Activated T-cell treated with anti-CD3 and anti-CD28 coated beads, Interleukin-2, amount 50 U/mL, for 1 hour (primary cell): ENCODE measurements around the gene ZNF335.
"Not testable (repeated sequence)": the region's sequence is repeated elsewhere in the genome, so short reads cannot be mapped to it uniquely, and the experiment has no call there.

Experiments
- DNase-seq: peaks from one replicate; pipeline ENCODE4 v3.0.0-alpha.2; 2020

Gene ZNF335

GRCh38 chr20:45908084-45908483 is 63.9 kb downstream of the ZNF335 start:
- DNase-seq: no peak

GRCh38 chr20:45907219-45907948 is 64.6 kb downstream of the ZNF335 start:
- DNase-seq: no peak

DNA sequence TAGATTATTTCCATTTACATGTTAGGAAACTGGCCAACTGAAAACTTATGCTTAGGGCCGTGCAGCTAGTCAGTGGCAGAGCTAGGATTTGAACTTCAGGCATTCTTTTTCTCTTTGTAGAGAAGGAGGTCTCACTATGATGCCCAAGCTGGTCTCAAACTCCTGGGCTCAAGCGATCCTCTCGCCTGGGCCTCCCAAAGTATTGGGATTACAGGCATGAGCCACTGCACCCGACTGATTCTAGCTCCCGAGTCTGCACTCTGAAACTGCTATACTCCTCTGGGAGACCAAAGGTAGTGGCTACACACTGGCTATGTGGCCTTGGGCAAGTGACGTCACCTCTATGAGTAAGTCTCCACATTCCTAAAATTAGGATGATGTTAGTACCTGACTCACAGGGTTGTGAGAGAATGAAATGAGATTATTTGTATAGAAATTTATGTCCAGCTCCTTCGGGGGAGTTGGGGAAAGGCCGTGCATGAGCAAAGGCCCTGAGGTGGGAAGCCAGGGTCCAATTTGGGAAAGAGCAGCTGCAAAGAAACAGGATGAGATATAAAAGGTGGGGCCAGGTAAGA is 66.4 kb downstream of the ZNF335 start:
- no peak for DNase-seq

GRCh38 chr20:45904583-45905504 is 67.2 kb downstream of the ZNF335 start:
- no peak for DNase-seq

DNA sequence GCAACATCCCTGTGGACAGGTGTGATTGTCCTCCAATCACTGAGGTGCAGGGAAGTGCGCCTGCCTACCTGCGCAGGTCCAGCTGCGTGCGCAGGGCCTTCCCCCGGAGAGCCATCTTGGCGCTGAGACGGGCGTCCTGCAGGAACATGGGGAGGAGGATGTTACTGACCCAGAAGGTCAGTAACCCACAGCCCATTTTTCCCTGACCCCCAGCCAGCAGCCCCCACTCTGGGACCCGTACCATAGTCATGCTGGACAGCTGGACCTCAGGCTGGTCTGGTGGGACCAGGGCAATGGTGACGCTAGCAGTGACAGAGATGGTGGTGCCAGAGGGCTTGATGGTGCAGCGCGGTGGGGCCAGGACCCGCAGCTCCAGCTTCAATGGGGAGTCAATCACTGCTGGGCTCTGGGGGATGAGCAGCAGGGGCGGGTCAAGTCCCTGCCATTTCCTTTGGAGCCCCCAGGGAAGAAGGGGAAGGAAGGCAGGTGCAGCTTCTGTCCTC is 69.8 kb downstream of the ZNF335 start:
- no peak for DNase-seq

DNA sequence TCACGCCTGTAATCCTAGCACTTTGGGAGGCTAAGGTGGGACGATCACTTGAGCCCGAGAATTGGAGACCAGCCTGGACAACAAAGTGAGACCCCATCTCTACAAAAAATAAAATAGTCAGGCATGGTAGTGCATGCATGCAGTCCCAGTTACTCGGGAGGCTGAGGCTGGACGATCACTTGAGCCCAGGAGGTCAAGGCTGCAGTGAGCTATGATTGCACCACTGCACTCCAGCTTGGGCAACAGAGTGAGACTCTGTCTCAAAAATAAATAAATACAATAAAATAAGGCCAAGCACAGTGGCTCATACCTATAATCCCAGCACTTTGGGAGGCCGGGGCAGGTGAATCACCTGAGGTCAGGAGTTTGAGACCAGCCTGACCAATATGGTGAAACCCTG is 70.7 kb downstream of the ZNF335 start:
- not testable (repeated sequence) for DNase-seq

DNA sequence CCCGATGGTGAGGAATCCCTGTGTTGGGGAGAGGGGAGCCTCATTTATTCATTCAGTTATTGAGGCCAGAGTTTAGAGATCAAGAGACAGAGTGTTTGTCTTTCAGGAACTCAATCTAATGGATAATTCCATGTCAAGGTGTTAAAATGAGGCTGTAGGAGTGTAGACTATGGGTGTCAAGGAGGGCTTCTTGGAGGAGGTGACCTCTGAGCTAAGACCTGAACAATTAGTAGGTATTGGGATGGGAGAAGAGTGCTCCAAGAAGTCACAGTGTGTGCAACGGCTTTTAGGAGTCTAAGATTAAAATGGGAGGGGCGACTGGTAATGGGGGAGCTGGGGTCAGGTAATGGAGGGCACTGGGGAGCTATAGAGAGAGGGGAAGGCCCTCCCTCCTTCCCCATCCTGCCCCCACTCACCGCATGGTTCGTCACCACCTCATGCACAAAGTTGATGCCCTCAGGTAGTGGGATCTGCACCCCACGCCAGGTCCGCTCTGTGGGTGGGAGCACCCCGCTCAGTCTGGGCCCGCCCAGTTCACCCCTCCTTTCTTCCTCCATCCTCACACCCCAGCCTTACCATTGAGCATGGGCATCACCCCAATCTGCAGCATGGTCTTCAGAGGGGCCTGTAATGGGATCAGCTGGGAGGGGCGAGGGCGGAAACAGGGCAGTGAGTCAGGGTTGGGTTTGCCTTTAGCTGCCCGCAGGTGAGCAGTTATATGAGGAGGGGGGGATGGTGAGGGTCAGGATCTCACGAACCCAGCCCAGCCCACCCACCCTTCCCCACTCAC is 72.8 kb downstream of the ZNF335 start:
- no peak for DNase-seq
